Omental fat pad (tissue), 4 donors: Measurements from ENCODE around the gene ADGRL3. TPM values are rescaled to one million over a fixed set of nuclear protein-coding genes. Genes with fewer than 3 reads are reported as not detected.
"Not testable (repeated sequence)": the region's sequence is repeated elsewhere in the genome, so short reads cannot be mapped to it uniquely, and the experiment has no call there.

Source experiments
- ATAC-seq: fragments of 150-250 bp; one replicate; pipeline ENCODE4 v1.9.1; 2016; ENCODE audit warnings: mild to moderate bottlenecking, moderate library complexity; ENCODE audit not compliant: low FRiP score
- DNase-seq: peaks from one replicate; pipeline ENCODE4 v3.0.0-alpha.2; 2019; ENCODE audit warnings: low spot score
- total RNA-seq, 4 donors: library from RNA; depleted of rRNA; stranded (reverse); fragments of >200 nt; gene quantifications; one replicate each; pipeline ENCODE4 v1.1.0, GENCODE V29; 2016
- TF ChIP-seq, protein P1 (sequence below), 3 donors: fragments of 450-650 bp; IDR thresholded peaks; one replicate each; pipeline ENCODE4 v1.5.1; 2016 to 2017; ENCODE audit warnings: antibody characterized with exemption in 3 of 3, mild to moderate bottlenecking in 3 of 3, moderate library complexity in 2 of 3

Gene ADGRL3
- total RNA-seq, 4 donors from 2014 or later: 2.5 to 16.4 (median 4.6) TPM

DNA sequence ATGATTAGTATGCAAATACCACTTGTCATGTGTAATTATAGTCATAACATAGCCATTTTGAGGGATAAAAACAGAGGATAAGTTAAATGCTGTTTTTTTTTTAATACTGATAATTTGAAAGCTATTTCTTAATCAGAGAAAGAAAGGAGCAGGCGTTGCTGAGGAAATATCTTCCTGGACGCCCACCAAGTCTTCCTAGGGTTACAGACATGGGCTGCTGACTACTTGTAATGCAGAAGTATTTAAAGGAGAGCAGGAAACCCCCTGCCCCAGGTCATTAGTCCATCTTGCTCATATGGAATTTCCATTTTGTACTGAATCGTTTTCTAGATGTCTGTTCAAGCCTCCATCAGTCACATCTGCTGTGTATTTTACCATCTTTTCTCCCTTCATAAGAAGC is 176.2 kb downstream of the ADGRL3 start:
- TF ChIP-seq, protein P1, sequence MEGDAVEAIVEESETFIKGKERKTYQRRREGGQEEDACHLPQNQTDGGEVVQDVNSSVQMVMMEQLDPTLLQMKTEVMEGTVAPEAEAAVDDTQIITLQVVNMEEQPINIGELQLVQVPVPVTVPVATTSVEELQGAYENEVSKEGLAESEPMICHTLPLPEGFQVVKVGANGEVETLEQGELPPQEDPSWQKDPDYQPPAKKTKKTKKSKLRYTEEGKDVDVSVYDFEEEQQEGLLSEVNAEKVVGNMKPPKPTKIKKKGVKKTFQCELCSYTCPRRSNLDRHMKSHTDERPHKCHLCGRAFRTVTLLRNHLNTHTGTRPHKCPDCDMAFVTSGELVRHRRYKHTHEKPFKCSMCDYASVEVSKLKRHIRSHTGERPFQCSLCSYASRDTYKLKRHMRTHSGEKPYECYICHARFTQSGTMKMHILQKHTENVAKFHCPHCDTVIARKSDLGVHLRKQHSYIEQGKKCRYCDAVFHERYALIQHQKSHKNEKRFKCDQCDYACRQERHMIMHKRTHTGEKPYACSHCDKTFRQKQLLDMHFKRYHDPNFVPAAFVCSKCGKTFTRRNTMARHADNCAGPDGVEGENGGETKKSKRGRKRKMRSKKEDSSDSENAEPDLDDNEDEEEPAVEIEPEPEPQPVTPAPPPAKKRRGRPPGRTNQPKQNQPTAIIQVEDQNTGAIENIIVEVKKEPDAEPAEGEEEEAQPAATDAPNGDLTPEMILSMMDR (IDR thresholded peaks at IDR 0.05): no peak
- no peak for DNase-seq
- ATAC-seq: no peak

DNA sequence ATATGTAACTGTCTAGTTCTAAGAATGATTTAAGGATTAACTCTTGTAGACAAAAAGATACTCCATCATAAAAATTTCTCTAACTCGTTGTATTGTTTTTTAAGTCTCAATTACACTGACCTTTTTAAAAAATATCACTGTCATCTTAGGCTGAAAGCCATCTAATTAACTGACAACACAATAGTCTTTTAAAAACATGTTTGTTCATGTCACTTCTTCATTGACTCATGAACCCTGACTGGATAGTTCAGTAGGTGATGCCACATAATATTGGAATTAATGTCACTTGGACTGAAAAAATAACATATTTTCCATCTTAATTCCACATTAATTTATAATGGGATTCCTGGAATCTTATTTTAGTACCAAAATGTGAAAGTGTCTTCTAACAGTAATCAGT is 179.3 kb downstream of the ADGRL3 start:
- ATAC-seq (no peak), DNase-seq (no peak)
- TF ChIP-seq, protein P1 (IDR thresholded peaks at IDR 0.05): no peak

DNA sequence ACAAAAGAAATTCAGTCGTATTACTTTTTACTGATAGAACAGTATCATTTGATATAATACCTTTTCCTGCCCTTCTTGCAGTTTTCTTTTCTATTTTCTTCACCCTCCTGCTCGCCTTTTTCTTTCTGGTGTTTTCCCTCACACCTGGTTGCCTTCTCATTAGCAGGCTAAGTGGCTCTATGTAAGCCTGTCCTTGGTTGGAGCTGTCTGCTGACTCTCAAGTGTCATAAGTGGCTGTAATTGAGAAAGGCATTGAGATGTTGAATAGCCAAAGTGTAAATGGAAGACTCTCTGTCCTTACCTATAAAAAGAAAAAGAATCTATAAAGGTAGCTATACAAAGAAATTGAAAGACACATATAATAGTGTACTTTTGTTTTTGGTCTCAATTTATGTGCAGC is 180.7 kb downstream of the ADGRL3 start:
- DNase-seq: no peak
- TF ChIP-seq, protein P1 (IDR thresholded peaks at IDR 0.05): no peak
- ATAC-seq: no peak

DNA sequence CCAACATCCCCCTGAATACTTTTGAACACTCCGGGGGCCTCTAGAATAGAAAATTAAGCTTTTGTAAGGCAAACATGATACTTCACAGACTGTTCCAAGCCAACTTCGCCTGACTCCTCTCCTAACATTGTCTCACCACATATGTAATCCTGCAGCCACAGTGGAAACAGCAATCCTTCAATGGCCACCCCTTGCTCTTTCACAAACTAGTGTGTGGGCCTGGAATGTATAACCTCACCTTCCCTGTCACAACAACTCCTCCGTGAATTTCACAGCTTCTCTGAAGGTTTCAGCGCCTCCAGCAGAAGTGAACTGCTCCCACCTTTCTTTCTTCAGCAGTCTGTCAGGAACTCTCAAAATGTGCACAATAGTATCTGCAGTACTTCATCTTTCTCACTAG is 185.1 kb downstream of the ADGRL3 start:
- no peak for ATAC-seq
- TF ChIP-seq, protein P1 (IDR thresholded peaks at IDR 0.05): no peak
- no peak for DNase-seq

DNA sequence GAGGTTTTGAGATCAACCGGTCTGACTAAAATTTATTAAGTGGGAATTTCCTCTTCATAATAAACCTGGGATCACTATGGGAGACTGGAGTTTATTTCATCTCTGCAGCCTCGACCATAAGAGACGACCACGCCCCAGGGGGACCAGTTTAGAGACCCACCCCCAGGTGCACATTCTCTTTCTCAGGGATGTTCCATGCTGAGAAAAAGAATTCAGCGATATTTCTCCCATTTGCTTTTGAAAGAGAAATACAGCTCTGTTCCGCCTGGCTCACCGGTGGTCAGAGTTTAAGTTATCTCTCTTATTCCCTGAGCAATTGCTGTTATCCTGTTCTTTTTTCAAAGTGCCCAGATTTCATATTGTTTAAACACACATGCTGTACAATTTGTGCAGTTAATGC is 187.2 kb downstream of the ADGRL3 start:
- not testable (repeated sequence) for DNase-seq, ATAC-seq

DNA sequence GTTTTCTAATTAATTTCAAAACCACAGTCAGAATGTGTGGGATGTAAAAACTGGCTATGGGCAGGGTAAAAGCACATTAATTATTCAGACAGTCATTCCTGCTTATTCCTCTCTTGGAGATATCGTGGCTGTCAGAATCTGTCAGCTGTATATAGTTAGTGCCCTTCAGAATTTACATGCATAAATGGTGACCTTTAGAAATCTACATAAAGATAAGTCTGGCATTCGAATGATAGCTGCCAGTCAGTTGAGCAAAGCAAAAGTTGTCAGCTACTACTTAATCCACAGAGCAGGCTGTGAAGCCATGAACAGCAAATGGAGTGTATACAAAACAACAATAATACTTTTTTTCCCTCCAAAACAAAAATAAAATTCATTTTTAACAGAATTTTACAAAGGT is 189.5 kb downstream of the ADGRL3 start:
- no peak for DNase-seq
- TF ChIP-seq, protein P1 (IDR thresholded peaks at IDR 0.05): no peak
- ATAC-seq: no peak

DNA sequence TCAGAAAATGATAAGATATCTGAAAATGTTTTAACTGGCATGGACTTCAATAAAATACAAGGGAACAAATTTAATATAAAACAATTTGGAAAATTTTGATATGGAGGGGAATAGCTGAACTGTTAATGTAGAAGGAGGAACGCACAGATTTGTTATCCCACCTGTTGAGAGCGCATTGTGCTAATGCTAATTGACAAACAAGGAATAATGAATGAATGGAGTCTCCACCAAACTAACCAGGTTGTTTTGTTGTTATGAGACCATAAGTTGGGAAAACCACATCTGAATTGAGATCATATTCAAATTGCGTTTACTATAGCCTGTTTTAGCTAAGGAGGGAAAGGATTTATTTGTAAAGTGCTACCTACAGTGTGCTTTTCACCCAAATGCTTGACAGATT is 195.6 kb downstream of the ADGRL3 start:
- DNase-seq (no peak), ATAC-seq (no peak)
- TF ChIP-seq, protein P1 (IDR thresholded peaks at IDR 0.05): no peak

DNA sequence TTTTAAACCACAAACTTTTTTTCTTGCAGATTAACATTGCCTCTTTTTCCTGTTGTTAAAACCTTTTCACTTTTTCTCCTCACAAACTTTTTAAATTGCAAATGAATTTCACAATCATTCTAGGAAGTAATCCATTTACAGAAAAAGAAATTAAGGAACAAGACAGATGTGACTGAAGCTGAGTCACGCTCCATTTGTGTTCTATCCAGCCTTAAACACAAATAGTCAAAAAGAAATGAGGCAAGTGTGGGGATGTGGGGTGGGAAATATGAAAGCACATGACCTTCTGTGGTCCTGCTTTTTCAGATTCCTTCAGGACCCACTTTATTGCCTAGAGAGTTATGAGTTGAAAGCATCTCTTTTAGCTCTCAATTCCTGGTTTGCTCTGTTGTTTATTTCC is 197.0 kb downstream of the ADGRL3 start:
- DNase-seq (no peak), ATAC-seq (no peak)
- TF ChIP-seq, protein P1 (IDR thresholded peaks at IDR 0.05): no peak
